DMS79 (cell line): Measurements from ENCODE around the gene CHMP3.
"Not testable (repeated sequence)": the region's sequence is repeated elsewhere in the genome, so short reads cannot be mapped to it uniquely, and the experiment has no call there.

Experiments used
- DNase-seq: peaks from one replicate; lab custom pipeline; 2025; lab: John Stamatoyannopoulos, UW

CHMP3 gene

DNA sequence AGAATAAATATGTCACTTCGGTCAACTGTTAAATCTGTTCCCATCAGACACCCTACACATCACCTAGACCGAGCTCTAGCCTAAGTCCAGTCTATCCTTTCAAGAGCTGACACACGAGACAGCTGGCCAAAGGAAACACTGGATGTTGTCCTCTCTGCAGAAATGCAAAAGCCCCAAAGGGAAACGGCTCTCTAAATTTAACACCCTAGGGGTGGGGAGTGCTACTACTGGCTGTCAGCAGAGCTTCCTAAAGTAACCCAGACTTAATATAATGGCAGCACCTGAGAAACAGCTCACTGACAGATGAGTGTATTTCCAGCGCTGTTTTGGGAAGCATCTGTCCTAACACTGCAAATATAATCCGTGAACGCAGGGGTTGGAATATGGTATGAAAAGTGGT, 55.6 kb downstream of the CHMP3 start:
- DNase-seq, result no peak

DNA sequence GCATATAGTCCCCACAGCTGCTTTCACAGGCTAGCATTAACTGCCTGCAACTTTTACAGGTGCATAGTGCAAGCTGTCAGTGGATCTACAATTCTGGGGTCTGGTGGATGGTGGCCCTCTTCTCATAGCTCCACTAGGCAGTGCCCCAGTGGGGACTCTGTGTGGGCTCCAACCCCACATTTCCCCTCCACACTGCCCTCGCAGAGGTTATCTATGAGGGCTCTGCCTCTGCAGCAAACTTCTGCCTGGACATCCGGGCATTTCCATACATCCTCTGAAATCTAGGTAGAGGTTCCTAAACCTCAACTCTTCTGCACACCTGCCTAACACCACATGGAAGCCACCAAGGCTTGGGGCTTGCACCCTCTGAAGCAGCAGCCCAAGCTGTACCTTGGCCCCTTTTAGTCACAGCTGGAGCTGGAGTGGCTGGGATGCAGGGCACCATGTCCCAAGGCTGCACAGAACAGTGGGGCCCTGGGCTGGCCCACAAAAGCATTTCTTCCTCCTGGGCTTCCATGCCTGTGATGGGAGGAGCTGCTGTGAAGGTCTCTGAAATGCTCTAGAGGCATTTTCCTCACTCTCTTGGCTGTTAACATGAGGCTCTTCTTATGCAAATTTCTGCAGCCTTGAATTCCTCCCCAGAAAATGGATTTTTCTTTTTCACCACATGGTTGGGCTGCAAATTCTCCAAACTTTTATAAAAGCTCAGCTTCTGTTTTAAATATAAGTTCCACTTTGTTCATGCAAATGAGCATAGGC, 62.7 kb downstream of the CHMP3 start:
- DNase-seq, result no peak

- DNase-seq, result peak; percentile 22
These were observed 63.9 kb downstream of the CHMP3 start for GRCh38 chr2:86499326-86499725.

GRCh38 chr2:86498468-86499260, 64.6 kb downstream of the CHMP3 start:
- peak; percentile 58 for DNase-seq

- DNase-seq, result not testable (repeated sequence)
These were observed 66.9 kb downstream of the CHMP3 start for GRCh38 chr2:86496391-86496790.

DNA sequence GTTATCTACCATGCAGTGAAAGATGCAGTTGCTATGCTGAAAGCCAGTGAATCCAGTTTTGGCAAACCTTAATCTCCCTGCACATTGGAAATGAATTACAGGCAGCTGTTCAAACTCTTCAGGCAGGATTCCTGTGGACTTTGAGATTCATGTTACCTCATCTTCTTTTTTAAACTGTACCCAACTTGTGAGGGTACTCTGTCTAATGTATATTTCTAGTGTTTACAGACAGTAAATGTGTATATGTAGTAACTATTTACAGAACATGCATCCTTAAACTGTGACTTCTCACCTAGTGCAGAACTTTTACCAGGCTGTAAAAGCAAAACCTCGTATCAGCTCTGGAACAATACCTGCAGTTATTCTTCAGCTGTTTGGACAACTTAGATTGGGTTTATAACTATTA, 71.2 kb downstream of the CHMP3 start:
- DNase-seq, result no peak

DNA sequence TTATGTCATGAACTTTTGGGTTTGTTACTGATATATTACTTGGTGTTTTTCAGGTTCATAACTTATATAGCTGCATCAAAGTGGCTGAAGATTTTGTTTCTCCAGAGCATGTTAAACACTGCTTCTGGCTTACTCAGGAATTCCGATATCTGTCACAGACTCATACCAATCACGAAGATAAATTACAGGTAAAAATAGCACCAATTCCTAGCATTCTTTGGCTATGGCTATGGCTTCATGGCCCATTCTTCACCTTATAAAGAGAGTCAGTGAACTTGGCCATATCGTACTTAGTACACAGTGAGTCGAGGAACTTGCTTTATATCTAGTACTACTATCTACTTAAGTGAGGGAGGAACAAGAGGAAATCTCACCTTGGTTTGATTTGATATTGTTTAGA, 72.2 kb downstream of the CHMP3 start:
- DNase-seq, result no peak

DNA sequence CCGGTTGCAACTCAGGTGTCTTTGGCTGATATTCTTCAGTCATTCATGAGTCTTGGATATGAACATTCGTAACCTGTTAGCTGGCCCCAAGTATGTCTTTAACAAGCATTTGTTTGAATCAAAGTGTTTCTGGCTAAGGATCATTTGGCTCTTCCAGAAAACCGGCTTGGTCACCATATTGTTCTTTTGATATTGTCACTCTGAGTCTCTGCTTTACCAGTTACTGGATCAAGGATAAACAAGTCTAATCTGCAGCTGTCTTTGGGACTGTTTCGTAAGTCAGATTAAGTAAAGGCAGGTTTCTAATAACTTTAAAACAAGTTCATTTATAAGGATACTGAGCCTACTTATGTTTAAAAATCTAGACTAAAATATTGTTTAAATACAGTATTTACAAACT, 73.0 kb downstream of the CHMP3 start:
- no peak for DNase-seq

GRCh38 chr2:86489542-86489941, 73.7 kb downstream of the CHMP3 start:
- DNase-seq, result no peak

GRCh38 chr2:86488561-86489250, 74.5 kb downstream of the CHMP3 start:
- DNase-seq, result no peak

GRCh38 chr2:86487062-86487461, 76.2 kb downstream of the CHMP3 start:
- no peak for DNase-seq

GRCh38 chr2:86485802-86486201, 77.4 kb downstream of the CHMP3 start:
- DNase-seq, result no peak

DNA sequence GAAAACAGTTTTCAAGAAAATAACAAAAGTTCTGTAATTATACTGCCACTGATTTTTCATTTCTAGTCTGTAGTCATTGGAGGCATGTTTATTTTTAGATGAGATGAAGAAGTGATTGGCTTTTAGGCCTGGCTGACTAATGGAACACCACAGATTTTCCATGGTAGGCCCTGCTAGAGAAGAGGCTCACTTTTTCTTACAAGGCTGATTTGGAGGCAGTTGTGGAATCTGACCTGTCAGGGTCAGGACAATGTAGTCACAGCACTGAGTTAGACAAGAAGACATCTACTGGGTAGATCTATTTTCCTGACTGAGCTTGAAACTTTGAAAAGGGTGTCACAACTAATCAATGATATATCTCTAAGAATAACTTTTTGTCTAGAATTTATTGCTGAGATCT, 78.1 kb downstream of the CHMP3 start:
- DNase-seq, result no peak

GRCh38 chr2:86484385-86484784, 78.9 kb downstream of the CHMP3 start:
- DNase-seq, result no peak

DNA sequence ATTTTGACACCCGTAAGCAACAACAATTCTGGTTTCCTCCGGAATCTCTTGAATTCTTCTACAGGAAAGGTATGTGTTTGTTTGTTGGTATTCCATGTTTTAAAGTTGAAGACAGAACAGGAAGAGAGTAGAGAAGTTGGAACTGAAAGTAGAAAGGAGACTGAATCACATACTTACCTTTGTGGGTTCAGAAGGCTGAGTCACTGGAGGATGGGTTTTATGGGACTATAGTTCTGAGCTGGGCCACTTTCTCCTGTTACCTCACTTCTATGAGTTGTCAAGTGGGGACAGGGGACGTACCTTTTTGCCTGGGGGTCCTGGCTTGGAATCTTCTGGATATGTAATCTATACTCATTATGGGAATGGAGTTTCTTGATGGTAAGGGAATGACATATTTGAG, 81.2 kb downstream of the CHMP3 start:
- no peak for DNase-seq

DNA sequence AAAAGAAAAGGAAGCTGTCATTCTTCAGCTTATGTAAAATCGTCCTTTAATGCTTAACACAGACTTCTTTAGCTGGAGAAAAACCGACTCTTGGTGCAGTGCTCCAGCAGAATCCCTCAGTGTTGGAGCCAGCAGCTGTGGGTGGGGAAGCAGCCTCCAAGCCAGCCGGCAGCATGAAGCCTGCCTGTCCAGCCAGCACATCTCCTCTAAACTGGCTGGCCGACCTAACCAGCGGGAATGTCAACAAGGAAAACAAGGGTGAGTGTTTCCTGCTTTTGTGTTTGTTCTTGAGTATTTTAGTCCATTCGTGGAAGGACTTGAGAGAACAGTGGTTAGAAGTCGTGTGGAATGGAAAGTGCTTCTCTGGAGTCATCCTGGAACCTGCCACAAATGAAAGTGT, 83.1 kb downstream of the CHMP3 start:
- no peak for DNase-seq

GRCh38 chr2:86477349-86477748, 85.9 kb downstream of the CHMP3 start:
- DNase-seq, result no peak

- no peak for DNase-seq
These were observed 86.3 kb downstream of the CHMP3 start for GRCh38 chr2:86476918-86477317.

DNA sequence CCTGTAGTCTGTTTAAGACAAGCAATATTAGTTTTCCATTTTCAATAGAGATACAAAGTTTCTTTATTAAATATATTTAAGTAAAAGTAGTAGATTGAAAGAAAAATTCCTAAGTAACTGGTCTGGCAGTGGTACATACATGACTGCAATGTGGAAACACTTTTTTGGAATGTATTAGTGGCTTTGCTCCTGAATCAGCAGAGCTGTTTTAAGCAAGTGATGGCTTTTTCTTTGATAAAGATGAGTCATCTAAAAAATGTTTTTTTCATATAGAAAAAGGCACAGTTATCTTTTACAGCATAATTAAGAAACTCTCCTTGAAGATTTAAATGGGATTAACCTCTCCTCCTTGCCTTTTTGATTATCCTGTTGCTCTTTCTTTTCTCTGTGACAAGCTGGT, 87.2 kb downstream of the CHMP3 start:
- no peak for DNase-seq

GRCh38 chr2:86471637-86472036, 91.6 kb downstream of the CHMP3 start:
- DNase-seq, result no peak

DNA sequence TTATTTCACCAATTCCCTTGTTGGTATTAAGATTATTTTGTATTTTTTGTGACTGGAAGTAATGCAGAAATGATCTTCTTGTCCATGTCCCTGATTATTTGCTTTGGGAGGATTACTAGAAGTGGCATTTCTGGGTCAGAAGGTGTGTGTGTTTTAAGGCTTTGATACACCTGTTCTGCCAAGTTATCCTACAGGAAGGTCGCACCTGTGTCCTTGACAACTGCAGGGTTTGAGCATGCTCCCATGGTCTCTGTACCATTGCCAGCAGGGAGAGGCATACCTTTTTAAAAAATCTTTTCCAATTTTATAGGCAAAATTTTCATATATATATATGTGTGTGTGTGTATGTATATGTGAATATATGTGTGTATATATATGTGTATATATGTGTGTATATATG, 92.4 kb downstream of the CHMP3 start:
- DNase-seq, result no peak

DNA sequence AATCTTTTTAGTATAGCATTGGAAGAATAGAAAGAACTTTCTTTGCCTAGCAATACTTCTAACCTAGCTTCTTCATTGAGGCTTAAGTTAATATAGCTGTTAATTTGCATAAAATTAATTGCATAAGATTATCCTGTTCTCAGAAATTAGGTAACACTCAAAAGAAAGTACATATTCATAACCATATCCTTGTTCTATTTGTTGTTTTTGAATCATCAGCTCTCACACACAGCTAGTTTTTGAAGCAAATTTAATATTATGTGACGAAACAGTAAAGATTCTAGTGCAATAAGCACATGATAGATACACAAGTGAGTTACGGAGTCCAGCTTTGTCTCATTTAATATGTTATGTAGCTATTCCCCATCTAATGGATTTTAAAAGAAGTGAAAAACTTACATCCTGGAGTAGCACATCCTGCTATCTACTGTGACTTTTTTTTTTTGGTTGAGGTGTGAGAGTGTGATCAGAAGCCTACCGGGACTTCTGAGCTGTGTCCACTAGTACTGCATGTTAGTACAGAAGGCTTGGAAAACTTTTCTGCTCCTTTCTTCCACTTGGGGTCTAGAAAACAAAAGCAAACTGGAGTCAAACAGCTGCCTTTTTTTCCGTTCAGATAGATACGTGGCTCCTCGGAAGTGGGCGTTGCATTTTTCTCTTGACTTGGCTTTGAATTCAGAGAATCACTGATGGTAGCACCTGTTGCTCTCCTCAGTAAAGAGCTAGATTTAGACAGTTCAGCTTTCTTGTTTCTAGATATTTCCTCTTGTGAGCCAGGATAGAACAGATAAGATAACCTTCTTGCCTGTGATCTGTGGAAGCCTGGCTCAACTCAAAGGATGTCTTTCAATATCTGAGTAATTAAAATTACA, 94.8 kb downstream of the CHMP3 start:
- no peak for DNase-seq
